Measurements from ENCODE around the gene PYCR2.
"Not testable (repeated sequence)": the region's sequence is repeated elsewhere in the genome, so short reads cannot be mapped to it uniquely, and the experiment has no call there.

PYCR2 gene

GRCh38 chr1:225941942-225942222, 17.8 kb upstream of the PYCR2 start:
- DNase-seq: no peak

DNA sequence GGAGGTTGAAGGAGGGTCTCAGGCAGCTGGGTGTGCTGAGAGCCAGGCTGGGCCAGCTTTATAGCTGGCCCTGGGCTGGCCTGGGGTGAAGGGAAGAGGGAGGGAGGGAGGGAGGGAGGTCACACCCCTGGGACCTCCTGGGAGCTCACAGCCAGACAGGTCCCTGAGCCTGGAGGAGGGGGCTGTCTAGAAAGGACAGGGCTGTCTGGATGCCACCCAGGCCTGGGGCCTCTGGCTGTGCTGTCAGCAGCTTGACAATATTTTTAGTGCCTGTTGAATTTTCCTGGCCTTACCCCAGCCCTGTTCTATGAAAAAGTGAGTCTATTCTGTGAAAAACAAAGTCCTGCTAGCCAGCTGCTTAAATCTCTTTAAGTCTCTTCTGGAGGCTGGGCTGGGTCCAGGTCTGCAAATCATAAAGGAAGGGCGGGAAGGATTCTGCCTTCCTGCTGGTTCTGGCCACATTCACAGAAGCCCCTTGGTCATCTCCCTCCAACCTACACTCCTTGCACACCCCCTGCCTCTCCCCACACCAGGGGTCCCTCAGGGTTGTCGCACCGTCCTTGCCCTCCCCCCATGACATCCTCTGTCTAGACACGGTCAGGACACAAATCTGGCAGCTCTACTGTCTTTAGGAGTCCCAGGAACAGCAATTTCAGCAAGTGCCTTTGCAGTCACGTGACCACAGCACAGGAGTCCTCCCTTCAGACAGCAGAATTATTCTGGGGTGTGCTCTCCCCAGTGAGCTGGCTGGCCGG, 17.3 kb upstream of the PYCR2 start, which contains the start of gene LEFTY2:
LEFTY2 (minus strand) TSS at position 34 of the 755 bp plus-strand sequence. CDS start 80 bp downstream, outside the sequence.
- DNase-seq: no peak

- DNase-seq: no peak
These were observed 16.5 kb upstream of the PYCR2 start for GRCh38 chr1:225940385-225941151.

- DNase-seq: not testable (repeated sequence)
These were observed 15.9 kb upstream of the PYCR2 start for GRCh38 chr1:225939939-225940310.

- not testable (repeated sequence) for DNase-seq
These were observed 15.3 kb upstream of the PYCR2 start for GRCh38 chr1:225939097-225939938.

DNA sequence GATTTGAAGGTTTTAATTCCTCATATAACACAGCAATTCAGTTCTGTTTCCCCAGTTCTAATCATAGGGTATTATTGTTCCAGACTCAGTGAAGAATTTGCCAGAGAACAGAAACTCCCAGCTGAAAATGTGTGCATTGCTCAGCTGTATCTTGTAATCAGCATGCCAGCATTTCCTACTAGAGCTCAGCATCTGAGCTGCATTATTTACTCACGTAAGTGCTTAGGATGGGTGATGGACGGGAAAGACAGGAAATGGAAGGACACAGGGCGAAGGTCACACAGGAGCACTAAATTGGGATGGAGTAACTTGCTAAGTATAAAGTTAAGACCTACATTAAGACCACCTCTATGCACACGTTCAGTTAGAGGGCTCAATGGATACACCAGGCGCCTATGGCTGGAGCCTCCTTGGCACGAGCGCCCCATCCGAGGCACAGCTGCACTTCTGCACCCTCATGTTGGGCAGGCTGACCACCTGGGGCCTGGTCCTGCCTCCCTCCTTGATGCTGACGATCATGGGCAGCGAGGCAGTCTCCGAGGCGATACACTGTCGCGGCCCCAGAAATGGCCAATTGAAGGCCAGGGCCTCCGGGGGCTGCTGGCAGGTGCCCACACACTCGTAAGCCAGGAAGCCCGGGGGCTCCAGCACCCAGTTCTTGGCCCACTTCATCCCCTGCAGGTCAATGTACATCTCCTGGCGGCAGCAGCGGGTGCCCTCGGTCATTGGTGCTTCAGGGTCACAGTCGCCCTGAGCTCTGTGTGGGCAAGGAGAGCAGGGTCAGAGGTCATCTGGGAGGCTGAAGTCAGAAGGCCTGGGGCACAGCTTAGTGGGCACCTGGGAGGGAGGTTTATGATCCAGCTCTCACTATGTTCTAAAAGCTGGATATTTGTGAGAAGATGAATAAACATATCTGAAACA, 13.3 kb upstream of the PYCR2 start:
- DNase-seq: no peak

DNA sequence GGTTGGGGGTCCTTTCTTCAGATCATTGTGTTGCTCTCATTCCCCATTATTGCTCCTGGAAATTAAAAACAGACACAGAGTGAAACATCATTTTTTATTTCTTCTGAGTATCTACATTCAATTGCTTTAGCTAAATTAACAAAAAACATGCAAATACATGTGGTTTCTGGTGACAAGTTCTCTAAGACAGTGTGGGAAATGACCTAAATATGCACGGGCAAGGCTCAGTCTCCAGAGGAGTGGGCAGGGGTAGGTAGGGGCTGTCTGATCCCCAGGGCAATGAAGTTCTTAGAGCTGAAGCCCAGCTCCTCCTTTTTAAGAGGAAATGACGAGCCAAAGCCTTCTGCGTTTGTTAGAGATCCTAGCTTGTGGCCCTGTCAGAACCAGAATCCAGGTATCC, 12.5 kb upstream of the PYCR2 start:
- no peak for DNase-seq

DNA sequence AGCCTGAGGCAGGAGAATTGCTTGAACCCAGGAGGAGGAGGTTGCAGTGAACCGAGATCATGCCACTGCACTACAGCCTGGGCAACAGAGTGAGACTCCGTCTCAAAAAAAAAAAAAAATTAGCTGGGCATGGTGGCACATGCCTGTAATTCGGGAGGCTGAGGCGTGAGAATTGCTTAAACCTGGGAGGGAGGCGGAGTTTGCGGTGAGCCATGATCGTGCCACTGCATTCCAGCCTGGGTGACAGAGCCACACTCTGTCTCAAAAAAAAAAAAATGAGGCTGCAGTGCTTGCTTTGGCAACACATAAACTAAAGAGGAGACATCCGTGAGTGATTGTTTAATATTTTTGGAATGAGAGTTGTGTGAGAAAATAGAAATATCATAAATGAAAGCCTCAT, 12.0 kb upstream of the PYCR2 start:
- DNase-seq: not testable (repeated sequence)

DNA sequence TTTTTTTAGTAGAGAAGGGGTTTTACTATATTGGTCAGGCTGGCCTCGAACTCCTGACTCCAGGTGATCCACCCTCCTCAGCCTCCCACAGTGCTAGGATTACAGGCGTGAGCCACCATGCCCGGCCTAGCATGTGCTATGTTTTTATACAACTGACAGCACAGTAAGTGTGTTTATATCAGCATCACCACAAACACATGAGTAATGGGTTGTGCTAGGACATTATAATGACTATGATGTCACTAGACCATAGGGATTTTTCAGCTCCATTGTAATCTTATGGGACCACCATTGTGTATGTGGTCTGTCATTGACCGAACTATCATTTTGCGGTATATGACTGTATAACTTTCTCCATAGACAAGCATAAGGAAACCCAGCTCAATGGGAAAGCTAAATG, 10.7 kb upstream of the PYCR2 start:
- no peak for DNase-seq

- DNase-seq: no peak
These were observed 9.0 kb upstream of the PYCR2 start for GRCh38 chr1:225933072-225933471.

- DNase-seq: no peak
These were observed 7.5 kb upstream of the PYCR2 start for GRCh38 chr1:225931270-225932136.

DNA sequence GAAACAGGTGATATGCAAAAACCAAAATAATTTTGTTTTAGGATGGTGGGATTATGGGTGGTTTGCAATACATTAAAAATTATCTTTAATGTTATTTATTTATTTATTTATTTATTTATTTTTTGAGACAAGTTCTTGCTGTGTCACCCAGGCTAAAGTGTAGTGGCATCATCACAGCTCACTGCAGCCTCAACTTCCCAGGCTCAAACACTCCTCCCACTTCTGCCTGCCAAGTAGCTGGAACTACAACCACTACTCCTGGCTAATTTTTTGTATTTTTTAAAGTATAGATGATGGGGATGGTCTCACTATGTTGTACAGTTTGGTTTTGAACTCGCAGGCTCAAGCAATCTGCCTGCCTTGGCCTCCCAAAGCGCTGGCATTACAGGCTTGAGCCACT, 6.5 kb upstream of the PYCR2 start:
- DNase-seq: no peak

GRCh38 chr1:225929462-225929861, 5.4 kb upstream of the PYCR2 start:
- DNase-seq: not testable (repeated sequence)

GRCh38 chr1:225928186-225929175, 4.4 kb upstream of the PYCR2 start:
- DNase-seq: no peak

GRCh38 chr1:225926551-225927113, 2.6 kb upstream of the PYCR2 start:
- no peak for DNase-seq

DNA sequence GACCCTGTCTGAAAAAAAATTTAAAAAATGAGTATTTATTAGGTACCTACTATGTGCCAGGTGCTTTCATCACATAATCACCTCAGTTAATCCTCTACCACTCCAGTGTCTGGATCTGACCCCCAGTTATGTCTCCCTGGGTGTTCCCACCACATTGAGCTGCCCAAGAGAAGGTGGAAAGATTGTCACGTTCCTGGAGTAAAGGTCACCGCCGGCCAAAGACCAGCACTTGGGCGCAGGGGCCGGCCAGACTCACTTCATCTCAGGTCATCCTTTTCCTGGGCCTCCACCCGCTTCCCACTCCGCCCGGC, 714 bp downstream of the PYCR2 start:
- no peak for DNase-seq

- DNase-seq: no peak
These were observed 2.0 kb downstream of the PYCR2 start for GRCh38 chr1:225921734-225922709.

DNA sequence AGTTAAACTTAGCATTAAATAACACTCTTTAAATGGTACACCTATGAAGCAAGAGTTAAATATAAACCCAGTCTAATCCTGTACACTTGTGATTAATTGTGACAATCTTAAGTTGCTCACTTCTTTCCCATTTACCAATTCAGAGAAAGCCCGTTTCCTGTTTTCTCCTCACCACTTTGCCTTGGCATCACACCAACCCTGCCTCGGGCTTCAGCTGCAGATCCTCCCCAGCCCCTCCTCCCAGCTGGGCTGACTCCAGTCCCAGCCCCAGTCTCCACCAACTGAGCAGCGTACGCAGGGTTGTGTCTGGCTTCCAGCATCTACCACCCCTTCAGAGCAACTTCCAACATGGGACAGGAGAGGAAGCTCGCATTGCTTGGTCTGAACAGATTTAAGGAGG, 4.1 kb downstream of the PYCR2 start:
- DNase-seq: no peak

DNA sequence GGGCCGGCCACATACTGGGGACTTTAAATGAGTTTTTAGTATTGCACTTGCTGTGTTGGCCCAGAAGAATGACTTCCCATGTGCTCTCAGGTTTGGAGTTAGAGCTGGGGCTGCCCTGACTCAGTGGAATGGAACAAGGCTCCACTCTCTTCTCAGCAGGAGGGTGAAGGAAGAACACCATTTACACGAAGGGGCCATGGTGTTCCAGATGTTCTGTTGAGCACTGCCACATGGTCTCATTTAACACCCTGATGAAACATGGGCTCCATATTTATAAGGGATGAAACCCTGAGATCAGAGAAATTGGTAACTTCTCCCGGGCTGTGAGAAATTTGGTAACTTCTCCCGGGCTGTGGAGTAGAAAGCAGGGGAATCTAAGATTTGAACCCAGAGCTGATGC, 5.8 kb downstream of the PYCR2 start:
- DNase-seq: no peak
